NCI-H510A (cell line): ENCODE data around the gene TOX3.

ENCODE experiments used
- DNase-seq: peaks from one replicate; lab custom pipeline; 2025; lab: John Stamatoyannopoulos, UW

Gene TOX3

GRCh38 chr16:52563767-52564611 is 17.0 kb upstream of the TOX3 start:
- no peak for DNase-seq

- no peak for DNase-seq
Observed at GRCh38 chr16:52562770-52563169, 15.8 kb upstream of the TOX3 start.

- peak; percentile 86 for DNase-seq
Observed at GRCh38 chr16:52561910-52562741, 15.2 kb upstream of the TOX3 start.

GRCh38 chr16:52558448-52558847 is 11.5 kb upstream of the TOX3 start:
- DNase-seq: no peak

GRCh38 chr16:52557236-52557635 is 10.3 kb upstream of the TOX3 start:
- DNase-seq: no peak

GRCh38 chr16:52556083-52556482 is 9.1 kb upstream of the TOX3 start:
- no peak for DNase-seq

GRCh38 chr16:52555572-52555971 is 8.6 kb upstream of the TOX3 start:
- DNase-seq: no peak

GRCh38 chr16:52554334-52554733 is 7.4 kb upstream of the TOX3 start:
- no peak for DNase-seq

GRCh38 chr16:52553322-52553721 is 6.4 kb upstream of the TOX3 start:
- DNase-seq: no peak

GRCh38 chr16:52552643-52553042 is 5.7 kb upstream of the TOX3 start:
- DNase-seq: peak; percentile 73

- DNase-seq: peak; percentile 39
Observed at GRCh38 chr16:52549011-52549692, 2.2 kb upstream of the TOX3 start.

GRCh38 chr16:52548261-52549010 is 1.5 kb upstream of the TOX3 start:
- DNase-seq: peak; percentile 71

- DNase-seq: no peak
Observed at GRCh38 chr16:52547834-52548215, 882 bp upstream of the TOX3 start.

GRCh38 chr16:52546291-52547003 is 496 bp downstream of the TOX3 start:
- no peak for DNase-seq

- DNase-seq: no peak
Observed at GRCh38 chr16:52545898-52546266, 1.1 kb downstream of the TOX3 start.

GRCh38 chr16:52545222-52545897 is 1.6 kb downstream of the TOX3 start:
- no peak for DNase-seq

- no peak for DNase-seq
Observed at GRCh38 chr16:52544703-52545102, 2.2 kb downstream of the TOX3 start.

- DNase-seq: no peak
Observed at GRCh38 chr16:52543654-52544053, 3.3 kb downstream of the TOX3 start.

- DNase-seq: no peak
Observed at GRCh38 chr16:52540910-52541309, 6.0 kb downstream of the TOX3 start.

- DNase-seq: no peak
Observed at GRCh38 chr16:52539191-52539590, 7.8 kb downstream of the TOX3 start.

GRCh38 chr16:52538511-52538910 is 8.4 kb downstream of the TOX3 start:
- DNase-seq: no peak
